ENCODE data around the gene HNRNPF. TPM values are rescaled to one million over a fixed set of nuclear protein-coding genes. Genes with fewer than 3 reads are reported as not detected.

HNRNPF gene
- total RNA-seq, 1 donor from 2014 or later = 268 TPM

DNA sequence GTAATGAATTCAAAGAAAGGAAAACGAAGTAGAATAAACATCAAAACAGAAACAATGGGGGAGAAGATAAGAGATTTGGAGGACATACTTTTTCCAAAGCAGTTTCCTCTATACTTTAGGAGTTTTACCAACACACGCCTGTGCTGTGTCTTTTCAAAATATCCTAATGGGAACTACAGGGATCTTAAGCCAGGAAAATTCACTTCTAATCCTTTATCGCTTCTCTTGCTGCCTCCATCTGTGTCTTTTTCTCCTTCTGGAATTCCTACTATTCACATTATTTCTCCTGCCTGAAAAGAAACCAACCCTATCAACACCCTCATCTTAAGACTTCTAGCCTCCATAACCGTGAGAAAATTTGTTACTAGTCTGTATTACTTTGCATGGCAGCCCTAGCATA is 6.8 kb downstream of the HNRNPF start:
- TF ChIP-seq CTCF (IDR thresholded peaks at IDR 0.05; ENCODE audit: insufficient read depth, low read length, poor library complexity, severe bottlenecking) = no peak
- H3K36me3 ChIP-seq (ENCODE audit: control insufficient read depth, insufficient read depth, low read length) = peaks cover 1% of the 10 kb centered on the region
- no peaks in the 10 kb centered on the region for H3K27me3 ChIP-seq (ENCODE audit: control insufficient read depth, insufficient read depth, low read length)
- H3K4me3 ChIP-seq (ENCODE audit: low read depth, low read length) = no peak overlapping the region
- no peak for DNase-seq (ENCODE audit: low read depth)

GRCh38 chr10:43401627-43402026 is 7.4 kb downstream of the HNRNPF start:
- TF ChIP-seq CTCF (IDR thresholded peaks at IDR 0.05; ENCODE audit: insufficient read depth, low read length, poor library complexity, severe bottlenecking) = no peak
- Histone ChIP-seq H3K4me3 (ENCODE audit: low read depth, low read length) (no peak overlapping the region), H3K36me3 (ENCODE audit: control insufficient read depth, insufficient read depth, low read length) (peaks cover 1% of the 10 kb centered on the region), H3K27me3 (ENCODE audit: control insufficient read depth, insufficient read depth, low read length) (no peaks in the 10 kb centered on the region)
- DNase-seq (ENCODE audit: low read depth) = no peak

DNA sequence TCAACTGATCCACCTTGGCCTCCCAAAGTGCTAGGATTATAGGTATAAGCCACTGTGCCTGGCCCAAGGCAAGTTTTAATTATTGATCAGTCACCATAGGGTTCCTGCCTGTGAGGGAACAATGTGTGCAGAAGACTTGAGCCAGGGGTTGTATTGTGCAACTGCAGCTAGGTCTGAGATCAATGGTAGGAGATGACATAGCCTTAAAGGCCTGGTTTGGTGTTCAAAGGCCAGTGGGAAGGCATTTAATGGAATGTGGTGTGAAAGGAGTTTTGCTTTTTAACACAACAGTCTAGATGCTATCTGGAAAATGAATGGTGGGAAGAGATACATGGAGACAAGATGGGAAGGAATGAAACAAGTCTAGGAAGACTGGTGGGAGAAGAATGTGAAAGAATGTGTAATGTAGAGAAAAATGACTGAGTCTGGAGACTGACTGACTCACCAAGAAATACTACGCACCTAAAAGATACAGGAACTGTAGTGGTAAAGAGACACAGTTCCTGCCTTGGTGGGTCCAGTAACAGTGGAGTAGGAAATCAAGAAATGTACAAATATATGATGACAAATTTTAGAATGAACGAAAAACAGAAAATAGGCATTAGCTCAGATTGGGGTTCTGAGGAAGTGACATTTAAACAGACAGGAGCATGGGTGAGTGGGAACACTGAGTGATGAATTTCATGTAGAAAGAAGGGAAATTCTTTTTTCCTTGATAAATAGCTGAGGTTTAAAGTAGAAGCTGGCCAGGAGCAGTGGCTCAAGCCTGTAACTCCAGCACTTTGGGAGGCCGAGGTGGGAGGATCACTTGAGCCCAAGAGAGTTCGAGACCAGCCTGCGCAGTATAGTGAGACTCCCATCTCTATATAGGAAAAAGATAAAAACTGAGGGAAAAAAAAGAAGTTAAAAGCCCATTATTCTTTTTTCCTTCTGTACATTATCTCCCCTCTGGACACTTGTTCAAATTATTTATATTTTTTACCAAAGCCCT is 9.4 kb downstream of the HNRNPF start:
- peaks cover 1% of the 10 kb centered on the region for H3K36me3 ChIP-seq (ENCODE audit: control insufficient read depth, insufficient read depth, low read length)
- DNase-seq (ENCODE audit: low read depth) = no peak

GRCh38 chr10:43398939-43399319 is 10.1 kb downstream of the HNRNPF start:
- TF ChIP-seq CTCF (IDR thresholded peaks at IDR 0.05; ENCODE audit: insufficient read depth, low read length, poor library complexity, severe bottlenecking) = no peak
- no peak for DNase-seq (ENCODE audit: low read depth)
- H3K27me3 ChIP-seq (ENCODE audit: control insufficient read depth, insufficient read depth, low read length) = no peaks in the 10 kb centered on the region
- no peak overlapping the region for H3K4me3 ChIP-seq (ENCODE audit: low read depth, low read length)
- peaks cover 1% of the 10 kb centered on the region for H3K36me3 ChIP-seq (ENCODE audit: control insufficient read depth, insufficient read depth, low read length)

More for the DNA sequence above, 9.4 kb downstream of the HNRNPF start:
- Histone ChIP-seq H3K4me3 (ENCODE audit: low read depth, low read length) (no peak overlapping the region), H3K27me3 (ENCODE audit: control insufficient read depth, insufficient read depth, low read length) (no peaks in the 10 kb centered on the region)
- no peak for TF ChIP-seq CTCF (IDR thresholded peaks at IDR 0.05; ENCODE audit: insufficient read depth, low read length, poor library complexity, severe bottlenecking)

DNA sequence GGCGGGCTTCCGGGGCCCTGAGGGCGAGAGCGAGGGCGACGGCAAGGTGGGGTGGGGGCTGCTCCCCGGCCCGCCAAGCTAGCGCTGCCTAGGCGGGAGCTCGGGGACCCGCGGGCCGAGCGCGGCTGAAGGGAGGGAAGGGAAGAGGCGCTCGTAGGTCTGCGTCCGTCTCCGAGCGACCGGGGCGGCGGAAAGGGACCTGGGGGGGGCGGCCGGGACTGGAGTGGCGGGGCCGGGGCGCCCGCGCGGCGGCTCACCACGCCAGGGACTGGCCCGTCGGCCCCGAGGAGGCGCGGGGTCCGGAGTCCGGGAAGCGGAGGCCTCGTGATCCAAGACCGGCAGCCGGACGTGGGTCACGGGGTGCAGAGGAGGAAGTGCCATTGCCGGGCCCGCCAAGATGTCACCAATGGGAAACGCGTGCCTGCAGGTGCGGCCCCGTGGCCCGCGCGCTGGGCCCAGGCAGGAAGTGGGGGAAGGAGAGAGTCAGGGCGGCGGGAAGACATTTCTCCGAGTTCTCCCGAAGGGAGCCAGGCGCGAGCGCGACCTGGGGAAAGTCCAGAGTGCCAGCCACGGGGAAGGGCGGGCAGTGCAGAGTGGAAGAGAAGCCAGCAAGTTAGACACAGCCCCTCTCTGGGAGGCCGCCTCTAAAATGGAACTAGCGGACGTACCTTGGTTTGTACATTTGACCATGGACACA is 11.9 kb downstream of the HNRNPF start:
- TF ChIP-seq CTCF (IDR thresholded peaks at IDR 0.05; ENCODE audit: insufficient read depth, low read length, poor library complexity, severe bottlenecking) = no peak
- H3K27me3 ChIP-seq (ENCODE audit: control insufficient read depth, insufficient read depth, low read length) = no peaks in the 10 kb centered on the region
- peaks cover 2% of the 10 kb centered on the region for H3K36me3 ChIP-seq (ENCODE audit: control insufficient read depth, insufficient read depth, low read length)
- DNase-seq (ENCODE audit: low read depth) = no peak
- H3K4me3 ChIP-seq (ENCODE audit: low read depth, low read length) = peak overlapping the region; percentile 70

All from kidney epithelial cell (primary cell).